Mesendoderm (in vitro differentiated cells): ENCODE measurements around the gene GNAQ.
A peak's percentile ranks its signal among the peaks of the same experiment; 100 is the strongest.
"Not testable (repeated sequence)": the region's sequence is repeated elsewhere in the genome, so short reads cannot be mapped to it uniquely, and the experiment has no call there.

Experiments used
- DNase-seq: peaks from one replicate; pipeline ENCODE4 v3.0.0; 2013
- H2AK5ac ChIP-seq: 2 replicates; pipeline ENCODE4 v1.6.1; 2013; ENCODE audit warnings: low read length, inconsistent platforms
- H2BK120ac ChIP-seq: 2 replicates; pipeline ENCODE4 v1.6.1; 2013; ENCODE audit warnings: low read depth, mild to moderate bottlenecking, low read length, moderate library complexity, mixed read lengths
- H2BK15ac ChIP-seq: replicated peaks from 2 replicates; pipeline ENCODE4 v1.6.1; 2013; ENCODE audit warnings: low read depth, mild to moderate bottlenecking, moderate library complexity
- H2BK5ac ChIP-seq: 2 replicates; pipeline ENCODE4 v1.6.1; 2013; ENCODE audit warnings: low read length, inconsistent platforms
- H3K18ac ChIP-seq: 2 replicates; pipeline ENCODE4 v1.6.1; 2013; ENCODE audit warnings: mild to moderate bottlenecking, low read length, mixed read lengths
- H3K23ac ChIP-seq: one replicate; pipeline ENCODE4 v1.6.1; 2013; ENCODE audit warnings: low read length
- H3K27ac ChIP-seq: 2 replicates; pipeline ENCODE4 v1.5.1; 2013; ENCODE audit warnings: low read depth, mild to moderate bottlenecking, inconsistent platforms, low read length, moderate library complexity
- H3K27me3 ChIP-seq: 2 replicates; pipeline ENCODE4 v1.6.1; 2013; ENCODE audit warnings: low read length, control low read depth, mild to moderate bottlenecking, inconsistent platforms; ENCODE audit not compliant: insufficient read depth, poor library complexity
- H3K36me3 ChIP-seq: 2 replicates; pipeline ENCODE4 v1.6.1; 2013; ENCODE audit warnings: low read length, inconsistent platforms; ENCODE audit not compliant: control insufficient read depth, insufficient read depth
- H3K4ac ChIP-seq: one replicate; pipeline ENCODE4 v1.6.1; 2013; ENCODE audit warnings: low read depth, mild to moderate bottlenecking, low read length, moderate library complexity
- H3K4me1 ChIP-seq: 2 replicates; pipeline ENCODE4 v1.6.1; 2013; ENCODE audit warnings: low read depth, low read length, inconsistent platforms; ENCODE audit not compliant: control insufficient read depth
- H3K4me2 ChIP-seq: 2 replicates; pipeline ENCODE4 v1.6.1; 2013; ENCODE audit warnings: low read length
- H3K4me3 ChIP-seq: 2 replicates; pipeline ENCODE4 v1.5.1; 2013; ENCODE audit warnings: mild to moderate bottlenecking, low read length
- H3K56ac ChIP-seq: one replicate; pipeline ENCODE4 v1.6.1; 2013; ENCODE audit warnings: low read length
- H3K79me1 ChIP-seq: 2 replicates; pipeline ENCODE4 v1.6.1; 2013; ENCODE audit warnings: low read length, inconsistent platforms
- H3K79me2 ChIP-seq: 2 replicates; pipeline ENCODE4 v1.6.1; 2013; ENCODE audit warnings: mild to moderate bottlenecking, low read length; ENCODE audit not compliant: control insufficient read depth, insufficient read depth
- H3K9ac ChIP-seq: 2 replicates; pipeline ENCODE4 v1.6.1; 2013; ENCODE audit warnings: low read length, inconsistent platforms
- H4K5ac ChIP-seq: one replicate; pipeline ENCODE4 v1.6.1; 2013; ENCODE audit warnings: low read length
- H4K8ac ChIP-seq: one replicate; pipeline ENCODE4 v1.6.1; 2013; ENCODE audit warnings: low read depth, mild to moderate bottlenecking, control low read depth, low read length, moderate library complexity
- WGBS: extraction: QIAGEN DNeasy Blood & Tissue Kit; methylation state at CpG from one replicate; pipeline ENCODE4 v1.1.7; 2013; ENCODE audit warnings: low lambda C conversion rate, missing lambda C conversion rate; ENCODE audit not compliant: insufficient coverage; ENCODE audit errors: extremely low coverage; 5-methylcytosine and 5-hydroxymethylcytosine counted together

GNAQ gene

DNA sequence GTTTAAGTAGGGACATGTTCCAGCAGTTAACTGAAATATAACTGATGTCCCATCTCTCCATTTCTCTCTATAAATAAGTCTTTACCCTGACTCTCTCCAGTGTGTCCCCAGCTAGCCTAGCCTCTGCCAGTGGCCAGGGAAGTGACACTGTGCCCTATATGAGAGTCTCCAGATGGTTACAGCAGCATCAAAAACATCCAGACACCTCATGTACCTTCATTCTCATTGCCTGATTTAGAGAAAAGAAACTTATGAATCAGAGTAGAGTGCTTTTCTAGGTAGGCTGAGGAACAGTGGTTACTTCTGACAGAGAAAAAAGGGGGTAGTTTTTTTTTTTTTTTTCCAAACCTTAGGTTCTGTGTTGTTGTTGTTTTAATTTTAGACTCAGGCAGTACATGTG, 148.5 kb downstream of the GNAQ start:
- Histone ChIP-seq H2BK15ac (no peak overlapping the region), H3K36me3 (no peaks in the 10 kb centered on the region), H3K4me2 (no peak overlapping the region), H3K79me2 (peaks cover 6% of the 10 kb centered on the region), H3K9ac (no peak overlapping the region), H4K5ac (no peak overlapping the region), H3K23ac (no peak overlapping the region), H2AK5ac (no peak overlapping the region), H3K4me3 (no peak overlapping the region), H4K8ac (no peak overlapping the region), H3K4ac (no peak overlapping the region), H2BK5ac (no peak overlapping the region), H3K27ac (no peak overlapping the region), H3K27me3 (no peaks in the 10 kb centered on the region), H3K18ac (no peak overlapping the region), H2BK120ac (no peak overlapping the region), H3K56ac (no peak overlapping the region), H3K79me1 (peaks cover 9% of the 10 kb centered on the region), H3K4me1 (peaks cover 15% of the 10 kb centered on the region)
- no peak for DNase-seq

GRCh38 chr9:77882294-77882693, 149.3 kb downstream of the GNAQ start:
- Histone ChIP-seq H3K36me3 (no peaks in the 10 kb centered on the region), H3K4me2 (no peak overlapping the region), H3K79me2 (peaks cover 6% of the 10 kb centered on the region), H4K8ac (peak overlapping the region; percentile 17), H3K23ac (no peak overlapping the region), H3K9ac (no peak overlapping the region), H3K4me1 (peaks cover 15% of the 10 kb centered on the region), H3K79me1 (peaks cover 10% of the 10 kb centered on the region), H3K18ac (peak overlapping the region; percentile 39), H4K5ac (no peak overlapping the region), H3K4ac (no peak overlapping the region), H2BK15ac (no peak overlapping the region), H3K27me3 (no peaks in the 10 kb centered on the region), H2BK5ac (no peak overlapping the region), H3K27ac (no peak overlapping the region), H2BK120ac (no peak overlapping the region), H3K4me3 (no peak overlapping the region), H2AK5ac (no peak overlapping the region), H3K56ac (no peak overlapping the region)
- DNase-seq = no peak
- WGBS = no CpG with 5 or more reads among the region's 4 CpGs

DNA sequence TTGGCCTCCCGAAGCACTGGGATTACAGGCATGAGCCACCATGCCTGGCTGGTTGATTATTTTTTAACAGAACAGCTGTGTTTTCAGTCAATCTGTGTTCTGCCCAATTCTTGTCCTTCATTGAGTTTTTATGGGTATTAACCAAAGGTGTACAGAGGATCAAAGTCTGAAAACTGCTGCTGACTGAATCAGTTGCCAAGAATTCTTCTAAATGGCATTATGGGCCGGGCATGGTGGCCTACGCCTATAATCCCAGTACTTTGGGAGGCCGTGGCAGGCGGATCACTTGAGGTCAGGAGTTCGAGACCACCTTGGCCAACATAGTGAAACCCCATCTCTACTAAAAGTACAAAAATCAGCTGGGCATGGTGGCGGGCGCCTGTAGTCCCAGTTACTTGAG, 150.0 kb downstream of the GNAQ start:
- peak overlapping the region; percentile 12 for H2BK120ac ChIP-seq
- H3K18ac ChIP-seq, H2BK5ac ChIP-seq, DNase-seq, H3K27me3 ChIP-seq, H2BK15ac ChIP-seq, H3K36me3 ChIP-seq, H2AK5ac ChIP-seq, H3K27ac ChIP-seq, H3K4me2 ChIP-seq, H3K9ac ChIP-seq, H4K5ac ChIP-seq, H3K23ac ChIP-seq, H3K79me2 ChIP-seq, H3K4ac ChIP-seq, H3K4me3 ChIP-seq, H4K8ac ChIP-seq, H3K56ac ChIP-seq: not testable (repeated sequence)
- WGBS = no CpG with 5 or more reads among the region's 8 CpGs
- H3K4me1 ChIP-seq = peaks cover 15% of the 10 kb centered on the region
- peaks cover 10% of the 10 kb centered on the region for H3K79me1 ChIP-seq

GRCh38 chr9:77881111-77881510, 150.5 kb downstream of the GNAQ start:
- Histone ChIP-seq H2BK120ac (no peak overlapping the region), H3K18ac (no peak overlapping the region), H3K23ac (no peak overlapping the region), H3K79me2 (peaks cover 6% of the 10 kb centered on the region), H4K8ac (no peak overlapping the region), H3K36me3 (no peaks in the 10 kb centered on the region), H3K56ac (no peak overlapping the region), H2BK5ac (no peak overlapping the region), H3K4me2 (no peak overlapping the region), H3K4me3 (no peak overlapping the region), H3K27ac (no peak overlapping the region), H3K9ac (no peak overlapping the region), H2BK15ac (no peak overlapping the region), H2AK5ac (no peak overlapping the region), H3K4ac (no peak overlapping the region), H3K4me1 (peaks cover 15% of the 10 kb centered on the region), H4K5ac (no peak overlapping the region), H3K27me3 (no peaks in the 10 kb centered on the region), H3K79me1 (peaks cover 10% of the 10 kb centered on the region)
- no peak for DNase-seq
- no CpG with 5 or more reads among the region's 8 CpGs for WGBS

GRCh38 chr9:77879437-77879943, 152.1 kb downstream of the GNAQ start:
- H3K27me3 ChIP-seq = no peaks in the 10 kb centered on the region
- H3K36me3 ChIP-seq = no peaks in the 10 kb centered on the region
- H3K23ac ChIP-seq = no peak overlapping the region
- H4K8ac ChIP-seq = no peak overlapping the region
- H3K4me3 ChIP-seq = no peak overlapping the region
- DNase-seq = no peak
- H3K4me2 ChIP-seq = no peak overlapping the region
- H3K79me2 ChIP-seq = peaks cover 6% of the 10 kb centered on the region
- WGBS = no CpG with 5 or more reads among the region's 8 CpGs
- H3K4ac ChIP-seq = no peak overlapping the region
- H3K4me1 ChIP-seq = peaks cover 8% of the 10 kb centered on the region
- H3K9ac ChIP-seq = no peak overlapping the region
- H4K5ac ChIP-seq = no peak overlapping the region
- H2BK15ac ChIP-seq = no peak overlapping the region
- no peak overlapping the region for H2BK120ac ChIP-seq
- no peak overlapping the region for H2AK5ac ChIP-seq
- H3K79me1 ChIP-seq = peaks cover 13% of the 10 kb centered on the region
- no peak overlapping the region for H3K18ac ChIP-seq
- no peak overlapping the region for H3K56ac ChIP-seq
- H2BK5ac ChIP-seq = no peak overlapping the region
- H3K27ac ChIP-seq = no peak overlapping the region

DNA sequence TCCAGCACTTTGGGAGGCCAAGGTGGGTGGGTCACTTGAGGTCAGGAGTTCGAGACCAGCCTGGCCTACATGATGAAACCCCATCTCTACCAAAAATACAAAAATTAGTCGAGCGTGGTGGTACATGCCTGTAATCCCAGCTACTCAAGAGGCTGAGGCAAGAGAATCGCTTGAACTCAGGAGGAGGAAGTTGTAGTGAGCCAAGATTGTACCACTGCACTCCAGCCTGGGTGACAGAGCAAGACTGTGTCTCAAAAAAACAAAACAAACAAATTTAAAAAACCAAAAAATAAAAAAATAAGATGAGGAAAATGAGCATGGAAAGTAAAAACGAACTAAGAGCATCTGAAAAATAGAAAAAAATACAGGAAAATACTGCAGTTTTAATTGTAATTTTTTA, 152.8 kb downstream of the GNAQ start:
- no CpG with 5 or more reads among the region's 5 CpGs for WGBS
- not testable (repeated sequence) for H2BK120ac ChIP-seq, H3K79me2 ChIP-seq, H3K4me1 ChIP-seq, H3K9ac ChIP-seq, DNase-seq, H3K27me3 ChIP-seq, H3K18ac ChIP-seq, H3K27ac ChIP-seq, H3K23ac ChIP-seq, H3K4me3 ChIP-seq, H2BK5ac ChIP-seq, H3K4me2 ChIP-seq, H4K8ac ChIP-seq, H2BK15ac ChIP-seq, H2AK5ac ChIP-seq, H3K4ac ChIP-seq, H3K36me3 ChIP-seq, H4K5ac ChIP-seq, H3K56ac ChIP-seq
- H3K79me1 ChIP-seq = peaks cover 15% of the 10 kb centered on the region
